Body of pancreas (tissue), 4 donors: Measurements from ENCODE around the gene TOB2.

Experiments used
- CTCF ChIP-seq, 7 experiments: fragments of 450-650 bp in 4 of 7; fragments of 200-600 bp in 3 of 7; sonication (generic) in 3 of 7; IDR thresholded peaks; one replicate each; pipeline ENCODE4 v1.5.1; 2016 to 2019; ENCODE audit warnings: antibody characterized with exemption in 7 of 7
- POLR2A ChIP-seq, 3 donors: fragments of 450-650 bp; IDR thresholded peaks; one replicate each; pipeline ENCODE4 v1.6.1; 2016; ENCODE audit warnings: antibody characterized with exemption in 3 of 3, mild to moderate bottlenecking in 2 of 3

- TF ChIP-seq CTCF (IDR thresholded peaks at IDR 0.05), result no peak
- no peak for TF ChIP-seq POLR2A (IDR thresholded peaks at IDR 0.05)
Measured at GRCh38 chr22:41431656-41432055, 14.9 kb downstream of the TOB2 start.
